ENCODE results near the gene SLC44A5.

DNA sequence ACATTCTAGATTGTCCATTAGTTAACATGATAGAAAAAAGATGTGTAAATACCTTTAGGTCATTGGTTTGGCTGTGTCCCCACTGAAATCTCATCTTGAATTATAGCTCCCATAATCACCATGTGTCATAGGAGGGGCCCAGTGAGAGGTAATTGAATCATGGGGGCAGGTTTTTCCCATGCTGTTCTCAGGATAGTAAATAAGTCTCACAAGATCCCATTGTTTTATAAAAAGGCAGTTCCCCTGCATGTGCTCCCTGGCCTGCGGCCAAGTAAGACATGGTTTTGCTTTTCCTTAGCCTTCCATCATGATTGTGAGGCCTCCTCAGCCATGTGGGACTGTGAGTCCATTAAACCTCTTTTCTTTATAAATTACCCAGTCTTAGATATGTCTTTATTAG, 32.5 kb upstream of the SLC44A5 start:
- TF ChIP-seq, protein P1, sequence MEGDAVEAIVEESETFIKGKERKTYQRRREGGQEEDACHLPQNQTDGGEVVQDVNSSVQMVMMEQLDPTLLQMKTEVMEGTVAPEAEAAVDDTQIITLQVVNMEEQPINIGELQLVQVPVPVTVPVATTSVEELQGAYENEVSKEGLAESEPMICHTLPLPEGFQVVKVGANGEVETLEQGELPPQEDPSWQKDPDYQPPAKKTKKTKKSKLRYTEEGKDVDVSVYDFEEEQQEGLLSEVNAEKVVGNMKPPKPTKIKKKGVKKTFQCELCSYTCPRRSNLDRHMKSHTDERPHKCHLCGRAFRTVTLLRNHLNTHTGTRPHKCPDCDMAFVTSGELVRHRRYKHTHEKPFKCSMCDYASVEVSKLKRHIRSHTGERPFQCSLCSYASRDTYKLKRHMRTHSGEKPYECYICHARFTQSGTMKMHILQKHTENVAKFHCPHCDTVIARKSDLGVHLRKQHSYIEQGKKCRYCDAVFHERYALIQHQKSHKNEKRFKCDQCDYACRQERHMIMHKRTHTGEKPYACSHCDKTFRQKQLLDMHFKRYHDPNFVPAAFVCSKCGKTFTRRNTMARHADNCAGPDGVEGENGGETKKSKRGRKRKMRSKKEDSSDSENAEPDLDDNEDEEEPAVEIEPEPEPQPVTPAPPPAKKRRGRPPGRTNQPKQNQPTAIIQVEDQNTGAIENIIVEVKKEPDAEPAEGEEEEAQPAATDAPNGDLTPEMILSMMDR (IDR thresholded peaks at IDR 0.05; ENCODE audit: low read depth, low read length) = no peak
- TF ChIP-seq, protein P2, sequence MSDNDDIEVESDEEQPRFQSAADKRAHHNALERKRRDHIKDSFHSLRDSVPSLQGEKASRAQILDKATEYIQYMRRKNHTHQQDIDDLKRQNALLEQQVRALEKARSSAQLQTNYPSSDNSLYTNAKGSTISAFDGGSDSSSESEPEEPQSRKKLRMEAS (IDR thresholded peaks at IDR 0.05; ENCODE audit: low read depth, low read length) = no peak
- TF ChIP-seq POLR2A (IDR thresholded peaks at IDR 0.05; ENCODE audit: extremely low read depth, insufficient read length) = no peak
